Stimulated activated CD4-positive, alpha-beta T cell treated with anti-CD3 and anti-CD28 coated beads, Interleukin-2, amount 100 ng/mL, for 4 hours (primary cell): ENCODE data around the gene ITGA3.

Source experiments
- DNase-seq: peaks from one replicate; pipeline ENCODE4 v3.0.0-alpha.2; 2020; ENCODE audit warnings: low read depth

ITGA3 gene

GRCh38 chr17:50110591-50111349, 54.9 kb downstream of the ITGA3 start:
- no peak for DNase-seq

GRCh38 chr17:50111673-50112655, 56.1 kb downstream of the ITGA3 start:
- no peak for DNase-seq

- DNase-seq = no peak
Measured at GRCh38 chr17:50112694-50113093, 56.8 kb downstream of the ITGA3 start.

- DNase-seq = no peak
Measured at GRCh38 chr17:50113624-50114320, 57.9 kb downstream of the ITGA3 start.

GRCh38 chr17:50114401-50114800, 58.5 kb downstream of the ITGA3 start:
- no peak for DNase-seq

GRCh38 chr17:50114849-50115357, 59.0 kb downstream of the ITGA3 start:
- DNase-seq = no peak

- DNase-seq = no peak
Measured at GRCh38 chr17:50115756-50116155, 59.8 kb downstream of the ITGA3 start.

- DNase-seq = peak; percentile 55
Measured at GRCh38 chr17:50117202-50118051, 61.5 kb downstream of the ITGA3 start.

- no peak for DNase-seq
Measured at GRCh38 chr17:50118076-50118827, 62.3 kb downstream of the ITGA3 start.

GRCh38 chr17:50118828-50119218, 62.9 kb downstream of the ITGA3 start:
- DNase-seq = no peak

- no peak for DNase-seq
Measured at GRCh38 chr17:50120475-50121253, 64.8 kb downstream of the ITGA3 start.

GRCh38 chr17:50122945-50123344, 67.0 kb downstream of the ITGA3 start:
- DNase-seq = no peak

GRCh38 chr17:50123649-50124349, 67.9 kb downstream of the ITGA3 start:
- DNase-seq = no peak

GRCh38 chr17:50125420-50125997, 69.6 kb downstream of the ITGA3 start:
- no peak for DNase-seq

- no peak for DNase-seq
Measured at GRCh38 chr17:50127697-50128361, 71.9 kb downstream of the ITGA3 start.

- no peak for DNase-seq
Measured at GRCh38 chr17:50128441-50129352, 72.8 kb downstream of the ITGA3 start.

GRCh38 chr17:50129353-50129727, 73.4 kb downstream of the ITGA3 start:
- DNase-seq = no peak
